Subcutaneous abdominal adipose tissue (tissue), 5 donors: Measurements from ENCODE around the gene APOH.

ENCODE experiments used
- H3K27ac ChIP-seq: one replicate; pipeline ENCODE4 v1.7.0; 2013; ENCODE audit warnings: low read depth, mild to moderate bottlenecking, inconsistent platforms, low read length, moderate library complexity
- H3K27me3 ChIP-seq, 5 donors: one replicate each; pipeline ENCODE4 v1.7.0; 2013; ENCODE audit warnings: low read length in 5 of 5, inconsistent platforms in 1 of 5; ENCODE audit not compliant: control insufficient read depth in 5 of 5, insufficient read depth in 4 of 5
- H3K36me3 ChIP-seq, 5 donors: one replicate each; pipeline ENCODE4 v1.7.0; 2013; ENCODE audit warnings: low read length in 5 of 5; ENCODE audit not compliant: control insufficient read depth in 5 of 5, insufficient read depth in 5 of 5
- H3K4me1 ChIP-seq, 5 donors: one replicate each; pipeline ENCODE4 v1.7.0; 2013; ENCODE audit warnings: low read length in 5 of 5, mild to moderate bottlenecking in 3 of 5, moderate library complexity in 1 of 5; ENCODE audit not compliant: control insufficient read depth in 5 of 5, insufficient read depth in 5 of 5
- H3K4me3 ChIP-seq, 5 donors: one replicate each; pipeline ENCODE4 v1.7.0; 2013; ENCODE audit warnings: low read length in 5 of 5, low read depth in 1 of 5
- H3K9ac ChIP-seq, 5 donors: one replicate each; pipeline ENCODE4 v1.7.0; 2013; ENCODE audit warnings: low read length in 5 of 5, mild to moderate bottlenecking in 4 of 5, moderate library complexity in 3 of 5
- H3K9me3 ChIP-seq, 5 donors: one replicate each; pipeline ENCODE4 v1.7.0; 2013; ENCODE audit warnings: low read length in 5 of 5; ENCODE audit not compliant: control insufficient read depth in 5 of 5
- donor health status: healthy.
- donor health status: healthy.
- donor health status: healthy.
- donor health status: healthy.
- donor health status: healthy.

The APOH gene

DNA sequence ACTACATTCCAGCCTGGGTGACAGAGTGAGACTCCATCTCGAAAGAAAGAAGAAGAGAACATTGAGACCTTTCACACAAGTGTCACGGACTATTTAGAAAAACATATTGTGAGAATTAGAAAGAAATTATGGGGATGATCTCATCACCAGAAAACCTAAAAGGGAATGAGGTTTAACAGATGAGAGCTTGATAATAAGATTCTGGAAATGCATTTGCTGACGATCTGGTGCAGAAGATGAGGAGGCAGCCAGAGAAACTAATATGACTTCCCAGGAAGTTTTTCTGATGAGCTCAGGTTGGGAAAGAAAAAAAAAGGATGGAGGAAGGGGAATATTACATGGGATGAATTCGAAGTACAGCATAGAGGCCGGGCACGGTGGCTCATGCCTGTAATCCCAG, 10.8 kb upstream of the APOH start:
- Histone ChIP-seq H3K9me3 (no peaks in the 10 kb centered on the region), H3K27ac (no peak overlapping the region), H3K27me3 (peaks cover 0 to 3% (median 0%) of the 10 kb centered on the region in 5 donors), H3K36me3 (no peaks in the 10 kb centered on the region), H3K4me3 (no peak overlapping the region), H3K4me1 (no peaks in the 10 kb centered on the region), H3K9ac (no peak overlapping the region)

DNA sequence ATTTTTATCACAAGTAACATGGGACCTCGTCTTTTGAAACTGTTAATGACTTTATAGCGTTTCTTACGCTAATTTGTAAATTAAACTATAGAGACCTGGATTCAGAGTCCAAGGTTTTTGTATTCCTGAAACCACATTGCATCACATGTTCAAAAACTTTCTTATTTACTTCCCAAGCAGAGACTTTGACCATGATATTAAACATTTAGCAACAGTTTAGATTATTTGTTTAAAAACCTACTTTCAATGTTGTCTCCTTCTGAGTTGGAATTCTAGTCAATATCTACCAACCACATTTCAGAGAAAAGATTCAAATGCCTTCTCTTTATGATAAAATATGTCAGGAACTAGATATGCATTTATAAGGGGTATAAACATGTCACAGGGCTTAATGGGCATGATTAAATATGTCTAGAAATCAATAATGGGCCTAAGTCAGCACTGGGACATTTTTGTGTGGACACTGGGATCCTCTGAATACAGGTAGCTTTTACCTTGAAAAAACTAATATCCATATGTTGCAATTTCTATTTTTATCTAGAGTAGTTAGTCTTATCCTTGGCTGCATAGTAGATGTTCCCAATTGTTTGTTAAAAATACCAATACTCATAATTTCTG, 6.3 kb upstream of the APOH start:
- Histone ChIP-seq H3K9ac (no peak overlapping the region), H3K27me3 (peaks cover 0 to 3% (median 0%) of the 10 kb centered on the region in 5 donors), H3K4me1 (no peaks in the 10 kb centered on the region)

DNA sequence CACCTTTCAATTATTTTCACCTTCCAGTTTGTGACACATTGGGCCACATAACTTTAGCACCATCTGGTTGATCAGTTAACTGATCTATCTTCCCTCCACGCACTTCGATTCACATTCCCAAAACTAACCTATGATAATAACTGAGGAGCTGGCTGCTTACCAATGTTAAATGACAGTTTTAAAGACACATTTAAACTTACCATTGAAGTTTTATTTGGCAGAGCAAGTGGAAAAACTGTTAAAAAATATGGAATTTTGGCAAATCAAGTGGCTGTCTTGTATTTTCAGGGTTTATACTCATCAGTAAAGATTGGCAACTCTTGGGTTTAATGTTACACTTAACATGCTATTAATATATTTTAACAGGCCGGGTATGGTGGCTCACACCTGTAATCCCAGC, 5.4 kb upstream of the APOH start:
- no peak overlapping the region for H3K9ac ChIP-seq
- no peak overlapping the region for H3K27ac ChIP-seq
- H3K27me3 ChIP-seq: peaks cover 0 to 3% (median 0%) of the 10 kb centered on the region in 5 donors
- H3K36me3 ChIP-seq: no peaks in the 10 kb centered on the region
- no peak overlapping the region for H3K4me3 ChIP-seq
- no peaks in the 10 kb centered on the region for H3K4me1 ChIP-seq
- H3K9me3 ChIP-seq: no peaks in the 10 kb centered on the region

More for the DNA sequence above, 6.3 kb upstream of the APOH start:
- no peaks in the 10 kb centered on the region for H3K9me3 ChIP-seq
- no peaks in the 10 kb centered on the region for H3K36me3 ChIP-seq
- no peak overlapping the region for H3K4me3 ChIP-seq
- H3K27ac ChIP-seq: no peak overlapping the region

DNA sequence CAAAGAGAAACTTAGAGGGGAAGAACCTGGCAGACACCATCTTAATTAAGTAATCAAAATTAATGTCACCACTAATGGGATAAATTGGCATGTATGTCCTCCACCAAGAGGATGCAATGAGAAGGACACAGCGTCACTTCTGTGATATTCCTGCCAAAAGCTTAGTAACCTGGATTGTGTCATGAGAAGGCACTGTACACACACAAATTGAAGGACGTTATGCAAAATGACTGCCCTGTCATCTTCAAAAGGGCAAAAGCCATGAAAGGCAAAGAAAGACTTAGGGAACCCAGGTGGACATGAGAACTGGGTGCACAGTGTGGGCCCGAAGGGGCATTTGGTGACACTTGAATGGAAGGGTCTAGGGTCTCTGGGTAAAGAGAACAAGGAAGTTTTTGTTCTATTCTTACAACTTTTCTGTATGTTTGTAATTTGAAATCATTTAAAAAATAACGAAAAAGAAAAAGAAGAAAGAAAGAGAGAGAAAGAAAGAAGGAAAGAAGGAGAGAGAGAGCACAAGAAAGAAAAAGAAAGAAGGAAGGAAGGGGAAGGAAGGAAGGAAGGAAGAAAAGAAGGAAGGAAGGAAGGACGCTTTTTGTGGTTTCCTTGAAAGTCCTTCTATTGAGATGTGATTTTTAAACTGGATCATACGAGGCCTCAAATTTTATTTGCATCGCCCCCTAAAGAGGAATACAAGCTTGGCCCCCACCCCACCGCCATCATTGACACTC, 4.0 kb upstream of the APOH start:
- no peak overlapping the region for H3K4me3 ChIP-seq
- no peak overlapping the region for H3K9ac ChIP-seq
- H3K4me1 ChIP-seq: no peaks in the 10 kb centered on the region
- H3K36me3 ChIP-seq: no peaks in the 10 kb centered on the region
- H3K27me3 ChIP-seq: peaks cover 0 to 3% (median 0%) of the 10 kb centered on the region in 5 donors
- no peak overlapping the region for H3K27ac ChIP-seq
- no peaks in the 10 kb centered on the region for H3K9me3 ChIP-seq

DNA sequence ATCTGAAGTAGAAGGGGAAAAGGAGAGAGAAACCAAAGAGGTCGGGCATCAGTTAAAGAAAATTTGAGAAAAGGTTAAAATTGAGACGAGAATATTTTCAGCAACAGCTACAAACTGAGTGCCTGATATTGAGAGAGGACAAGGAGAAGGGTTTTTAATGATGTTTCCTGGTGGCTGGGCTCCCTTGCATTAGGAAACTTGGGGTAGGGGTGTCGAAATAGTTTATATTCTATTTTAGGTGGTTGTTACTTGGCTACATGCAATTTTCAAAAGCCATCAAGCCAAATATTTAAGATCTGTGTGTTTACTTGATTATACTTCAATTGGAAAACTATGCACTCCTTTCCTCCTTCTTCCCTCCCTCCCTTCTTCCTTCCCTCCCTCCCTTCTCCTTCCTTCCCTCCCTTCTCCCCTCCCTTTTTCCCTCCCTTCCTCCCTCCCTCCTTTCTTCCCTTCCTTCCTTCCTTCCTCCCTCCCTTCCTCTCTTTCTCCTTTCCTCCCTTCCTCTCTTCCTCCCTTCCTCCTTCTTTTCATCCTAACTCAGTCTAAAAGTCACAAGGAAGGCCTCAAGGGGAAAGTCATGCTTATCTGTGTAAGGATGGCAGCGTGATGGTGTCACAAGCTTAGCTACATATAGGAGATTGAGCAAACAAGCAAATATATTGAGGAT, 1.8 kb upstream of the APOH start:
- no peak overlapping the region for H3K4me3 ChIP-seq
- H3K9ac ChIP-seq: no peak overlapping the region
- H3K4me1 ChIP-seq: no peaks in the 10 kb centered on the region
- no peaks in the 10 kb centered on the region for H3K9me3 ChIP-seq
- H3K27ac ChIP-seq: no peak overlapping the region
- H3K36me3 ChIP-seq: no peaks in the 10 kb centered on the region
- peaks cover 0 to 3% (median 0%) of the 10 kb centered on the region in 5 donors for H3K27me3 ChIP-seq

DNA sequence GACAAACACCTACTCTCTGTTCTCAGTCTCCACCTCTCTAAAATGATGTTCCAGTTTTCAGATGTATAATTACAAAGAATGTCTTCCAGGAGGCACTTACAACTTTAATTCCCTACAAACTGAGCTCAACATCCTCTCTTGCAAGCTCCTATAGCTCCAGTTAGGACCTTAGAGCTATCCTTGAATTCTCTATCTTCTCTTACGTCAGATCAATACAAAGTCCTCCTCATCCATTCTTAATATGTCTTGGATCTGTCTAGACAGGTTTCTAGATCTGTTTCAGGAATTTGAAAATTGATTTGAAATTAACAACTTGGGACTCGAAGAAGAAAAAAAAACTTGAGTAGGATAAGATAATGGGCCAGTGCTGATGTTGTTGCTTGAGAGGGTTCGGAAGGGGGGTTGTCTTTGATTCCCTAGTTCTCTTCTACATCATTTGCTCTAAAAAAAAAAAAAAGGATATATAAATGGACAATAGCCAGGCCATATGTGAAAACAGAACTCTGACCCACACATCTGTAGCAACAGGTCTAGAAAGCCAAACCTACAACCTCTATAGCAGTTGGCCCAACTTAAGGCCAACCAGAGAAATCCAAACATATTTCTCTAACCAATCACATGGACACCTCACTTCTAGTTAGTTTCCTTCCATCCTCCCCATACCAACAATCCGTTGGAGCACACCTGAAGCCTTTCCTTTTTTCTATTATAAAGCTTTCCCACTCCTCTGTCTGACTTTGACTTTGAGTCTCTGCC, 746 bp upstream of the APOH start:
- Histone ChIP-seq H3K4me3 (no peak overlapping the region), H3K9ac (no peak overlapping the region), H3K4me1 (no peaks in the 10 kb centered on the region), H3K36me3 (no peaks in the 10 kb centered on the region), H3K27ac (no peak overlapping the region), H3K9me3 (no peaks in the 10 kb centered on the region), H3K27me3 (peaks cover 0 to 6% (median 0%) of the 10 kb centered on the region in 5 donors)

DNA sequence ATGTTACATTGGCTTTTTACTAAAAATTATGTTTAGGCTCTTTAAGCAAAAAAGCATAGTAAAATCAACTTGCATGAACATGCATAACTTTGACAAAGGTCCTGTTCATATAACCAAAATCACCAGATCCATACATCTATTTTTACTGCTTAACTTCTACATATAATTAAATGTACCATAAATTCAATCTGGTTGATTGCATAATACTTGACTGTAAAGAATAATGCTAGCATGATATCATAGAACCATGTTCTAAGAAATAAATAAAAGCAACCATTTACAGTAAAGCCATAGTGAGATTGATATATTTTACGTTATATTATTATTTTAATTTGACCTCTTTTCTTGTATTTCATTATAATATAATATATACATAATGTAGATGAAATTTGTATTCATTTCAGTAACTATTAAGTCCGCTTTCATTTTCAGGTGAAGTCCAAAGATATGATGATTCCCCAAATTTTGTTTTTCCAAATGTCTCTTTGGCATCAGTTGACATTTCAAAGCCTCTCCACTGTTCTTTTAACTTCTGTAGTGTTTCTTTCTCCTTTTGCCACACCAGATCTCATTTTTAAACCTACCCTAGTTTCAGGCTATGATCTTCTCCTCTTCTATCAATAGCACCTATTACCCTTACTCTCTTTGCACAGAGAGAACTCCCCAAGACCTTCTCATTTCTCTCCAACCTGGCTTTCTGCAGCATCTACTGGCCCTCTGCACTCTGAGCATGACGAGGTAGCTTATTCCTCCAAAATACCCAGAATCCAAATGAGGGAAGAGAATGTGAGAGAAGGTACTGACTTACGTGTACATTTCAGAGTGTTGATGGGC, 1.8 kb downstream of the APOH start:
- H3K27me3 ChIP-seq: peaks cover 0 to 6% (median 0%) of the 10 kb centered on the region in 5 donors
- H3K4me3 ChIP-seq: no peak overlapping the region
- no peaks in the 10 kb centered on the region for H3K9me3 ChIP-seq
- H3K36me3 ChIP-seq: no peaks in the 10 kb centered on the region
- no peak overlapping the region for H3K9ac ChIP-seq
- no peaks in the 10 kb centered on the region for H3K4me1 ChIP-seq
- H3K27ac ChIP-seq: no peak overlapping the region

DNA sequence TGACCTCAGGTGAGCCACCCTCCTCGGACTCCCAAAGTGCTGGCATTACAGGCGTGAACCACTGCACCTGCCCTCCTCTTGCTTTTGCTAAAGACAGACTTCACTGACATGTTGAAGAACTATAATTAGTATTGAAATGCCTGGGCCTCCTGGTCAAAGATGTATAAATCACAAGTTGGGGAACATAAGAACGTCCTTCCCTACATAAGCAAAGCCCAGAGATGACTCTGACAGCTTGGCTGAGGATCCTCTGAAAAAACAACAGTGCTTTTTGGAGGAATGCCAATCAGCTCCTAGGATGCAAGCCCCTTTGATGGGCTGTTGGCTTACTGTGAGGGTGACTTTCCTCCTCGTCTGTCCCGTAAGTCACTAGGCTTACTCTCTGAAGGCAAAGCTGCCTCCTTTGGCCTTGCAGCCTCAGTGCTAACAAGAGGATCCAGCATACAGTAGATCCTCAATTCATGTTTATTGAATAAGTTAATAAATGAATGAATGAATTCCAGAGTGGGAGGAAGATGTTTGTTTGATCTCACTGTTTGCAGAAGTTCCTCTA, 6.3 kb downstream of the APOH start:
- Histone ChIP-seq H3K36me3 (no peaks in the 10 kb centered on the region), H3K9ac (no peak overlapping the region), H3K9me3 (no peaks in the 10 kb centered on the region), H3K4me1 (no peaks in the 10 kb centered on the region), H3K4me3 (no peak overlapping the region), H3K27me3 (peaks cover 0 to 9% (median 3%) of the 10 kb centered on the region in 5 donors), H3K27ac (no peak overlapping the region)
